ENCODE results near the gene INSIG1. TPM values are rescaled to one million over a fixed set of nuclear protein-coding genes. Genes with fewer than 3 reads are reported as not detected.

The INSIG1 gene
- total and polyA plus RNA-seq, 2 of the 4 experiments (the other 2 are of a cell fraction): 19.0 to 26.0 TPM

DNA sequence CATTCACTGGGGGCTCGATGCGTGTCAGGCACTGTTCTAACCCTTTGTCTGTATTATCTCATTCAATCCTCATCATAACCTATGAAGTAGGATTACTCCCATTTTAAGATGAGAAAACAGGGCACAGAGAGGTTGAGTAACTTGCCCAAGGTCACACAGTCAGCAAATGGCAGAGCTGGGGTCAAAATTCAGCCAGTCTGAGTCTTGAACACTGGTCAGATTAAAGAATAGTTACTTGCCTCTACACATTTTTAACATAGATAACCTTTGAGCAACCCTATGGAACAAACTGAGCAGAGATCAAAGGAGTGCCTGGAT, 27.2 kb downstream of the INSIG1 start:
- TF ChIP-seq RFX5 (IDR thresholded peaks at IDR 0.05; ENCODE audit: low read depth, low read length): no peak
- TF ChIP-seq RAD21 (IDR thresholded peaks at IDR 0.05; ENCODE audit: low read length): no peak
- no peak for TF ChIP-seq FOS (IDR thresholded peaks at IDR 0.05; ENCODE audit: low read depth, low read length)
- no peak for TF ChIP-seq POLR2A (IDR thresholded peaks at IDR 0.05; ENCODE audit: low read depth, low read length)
- TF ChIP-seq, protein P1, sequence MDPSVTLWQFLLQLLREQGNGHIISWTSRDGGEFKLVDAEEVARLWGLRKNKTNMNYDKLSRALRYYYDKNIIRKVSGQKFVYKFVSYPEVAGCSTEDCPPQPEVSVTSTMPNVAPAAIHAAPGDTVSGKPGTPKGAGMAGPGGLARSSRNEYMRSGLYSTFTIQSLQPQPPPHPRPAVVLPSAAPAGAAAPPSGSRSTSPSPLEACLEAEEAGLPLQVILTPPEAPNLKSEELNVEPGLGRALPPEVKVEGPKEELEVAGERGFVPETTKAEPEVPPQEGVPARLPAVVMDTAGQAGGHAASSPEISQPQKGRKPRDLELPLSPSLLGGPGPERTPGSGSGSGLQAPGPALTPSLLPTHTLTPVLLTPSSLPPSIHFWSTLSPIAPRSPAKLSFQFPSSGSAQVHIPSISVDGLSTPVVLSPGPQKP (IDR thresholded peaks at IDR 0.05; ENCODE audit: borderline replicate concordance, low read depth, low read length): no peak
- TF ChIP-seq, protein P2, sequence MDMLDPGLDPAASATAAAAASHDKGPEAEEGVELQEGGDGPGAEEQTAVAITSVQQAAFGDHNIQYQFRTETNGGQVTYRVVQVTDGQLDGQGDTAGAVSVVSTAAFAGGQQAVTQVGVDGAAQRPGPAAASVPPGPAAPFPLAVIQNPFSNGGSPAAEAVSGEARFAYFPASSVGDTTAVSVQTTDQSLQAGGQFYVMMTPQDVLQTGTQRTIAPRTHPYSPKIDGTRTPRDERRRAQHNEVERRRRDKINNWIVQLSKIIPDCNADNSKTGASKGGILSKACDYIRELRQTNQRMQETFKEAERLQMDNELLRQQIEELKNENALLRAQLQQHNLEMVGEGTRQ (IDR thresholded peaks at IDR 0.05; ENCODE audit: low read depth, low read length): no peak
- TF ChIP-seq MAFK (IDR thresholded peaks at IDR 0.05; ENCODE audit: low read depth, low read length): no peak
- TF ChIP-seq CHD1 (IDR thresholded peaks at IDR 0.05; ENCODE audit: low read depth, low read length): no peak
- TF ChIP-seq MAZ (IDR thresholded peaks at IDR 0.05; ENCODE audit: borderline replicate concordance, low read depth, low read length): no peak
- TF ChIP-seq BHLHE40 (IDR thresholded peaks at IDR 0.05; ENCODE audit: low read depth, low read length): no peak
- TF ChIP-seq CEBPB (IDR thresholded peaks at IDR 0.05; ENCODE audit: low read depth, low read length): no peak
- no peak for TF ChIP-seq RCOR1 (IDR thresholded peaks at IDR 0.05; ENCODE audit: insufficient replicate concordance, low read length)
- TF ChIP-seq, protein P3, sequence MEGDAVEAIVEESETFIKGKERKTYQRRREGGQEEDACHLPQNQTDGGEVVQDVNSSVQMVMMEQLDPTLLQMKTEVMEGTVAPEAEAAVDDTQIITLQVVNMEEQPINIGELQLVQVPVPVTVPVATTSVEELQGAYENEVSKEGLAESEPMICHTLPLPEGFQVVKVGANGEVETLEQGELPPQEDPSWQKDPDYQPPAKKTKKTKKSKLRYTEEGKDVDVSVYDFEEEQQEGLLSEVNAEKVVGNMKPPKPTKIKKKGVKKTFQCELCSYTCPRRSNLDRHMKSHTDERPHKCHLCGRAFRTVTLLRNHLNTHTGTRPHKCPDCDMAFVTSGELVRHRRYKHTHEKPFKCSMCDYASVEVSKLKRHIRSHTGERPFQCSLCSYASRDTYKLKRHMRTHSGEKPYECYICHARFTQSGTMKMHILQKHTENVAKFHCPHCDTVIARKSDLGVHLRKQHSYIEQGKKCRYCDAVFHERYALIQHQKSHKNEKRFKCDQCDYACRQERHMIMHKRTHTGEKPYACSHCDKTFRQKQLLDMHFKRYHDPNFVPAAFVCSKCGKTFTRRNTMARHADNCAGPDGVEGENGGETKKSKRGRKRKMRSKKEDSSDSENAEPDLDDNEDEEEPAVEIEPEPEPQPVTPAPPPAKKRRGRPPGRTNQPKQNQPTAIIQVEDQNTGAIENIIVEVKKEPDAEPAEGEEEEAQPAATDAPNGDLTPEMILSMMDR (conservative IDR thresholded peaks at IDR 0.05; ENCODE audit: low read depth, low read length): no peak
- no peak for TF ChIP-seq MXI1 (IDR thresholded peaks at IDR 0.05; ENCODE audit: borderline replicate concordance, low read depth, low read length)
- no peak for TF ChIP-seq SMC3 (IDR thresholded peaks at IDR 0.05; ENCODE audit: low read depth, low read length)
- no peak for TF ChIP-seq NFE2L2 (IDR thresholded peaks at IDR 0.05; ENCODE audit: low read depth, low read length)
- DNase-seq (no peak), ATAC-seq (ENCODE audit: low read depth) (no peak)
- Histone ChIP-seq H2BK120ac (ENCODE audit: low read depth, low read length) (no peak overlapping the region), H3K9ac (ENCODE audit: low read depth, low read length) (no peak overlapping the region), H3K9me1 (ENCODE audit: insufficient read depth, low read length) (no peaks in the 10 kb centered on the region), H3K4me1 (ENCODE audit: control insufficient read depth, insufficient read depth, low read length) (no peaks in the 10 kb centered on the region), H4K8ac (ENCODE audit: low read depth in 2 of 2, low read length in 2 of 2) (no peak overlapping the region), H4K5ac (ENCODE audit: low read depth, low read length) (no peak overlapping the region), H3K36me3 (ENCODE audit: control insufficient read depth, insufficient read depth, low read length) (no peaks in the 10 kb centered on the region), H3K9me3 (ENCODE audit: control insufficient read depth, insufficient read depth, low read length) (no peaks in the 10 kb centered on the region), H4K20me1 (ENCODE audit: insufficient read depth, low read length) (no peaks in the 10 kb centered on the region), H3K23ac (ENCODE audit: low read depth, low read length) (no peak overlapping the region), H2AFZ (replicated peaks; ENCODE audit: low read length, poor library complexity) (no peak overlapping the region), H2AK9ac (replicated peaks; ENCODE audit: low read depth, low read length, poor library complexity) (no peak overlapping the region), H2AK5ac (ENCODE audit: low read depth, low read length) (no peak overlapping the region), H4K91ac (ENCODE audit: insufficient read depth, low read depth, low read length) (no peak overlapping the region), H3K18ac (ENCODE audit: low read depth, low read length) (no peak overlapping the region), H3K79me1 (ENCODE audit: low read depth in 1 of 2, low read length in 2 of 2) (no peaks in the 10 kb centered on the region), H2BK20ac (ENCODE audit: low read depth, low read length) (no peak overlapping the region), H3K27ac (ENCODE audit: insufficient read depth, low read length) (no peak overlapping the region), H3K4me3 (ENCODE audit: insufficient read depth, low read depth, low read length) (no peak overlapping the region), H3K14ac (replicated peaks; ENCODE audit: low read depth, low read length) (no peak overlapping the region), H3K4me2 (ENCODE audit: low read depth, low read length) (no peak overlapping the region), H2BK5ac (ENCODE audit: low read depth, low read length, poor library complexity, severe bottlenecking) (no peak overlapping the region), H3K4ac (ENCODE audit: low read depth, low read length) (no peak overlapping the region), H3K27me3 (ENCODE audit: control insufficient read depth, insufficient read depth, low read length) (no peaks in the 10 kb centered on the region; the same call in 1 of the 2 replicates), H2BK15ac (ENCODE audit: low read depth, low read length) (no peak overlapping the region), H3K56ac (ENCODE audit: extremely low read depth, insufficient read depth, low read length) (no peak overlapping the region)
- in situ Hi-C loops (cut with MboI; ENCODE audit: low sequenced_read_pairs) (no loop called here), intact Hi-C loops (cut with micrococcal nuclease) (no loop called here), dilution Hi-C loops (cut with HindIII; ENCODE audit: low sequenced_read_pairs, unreplicated experiment) (no loop called here)
- WGBS, 2 experiments (ENCODE audit: extremely low coverage in 2 of 2, insufficient read length in 1 of 2): no CpG with 5 or more reads among the region's 2 CpGs
- POLR2A ChIA-PET (ENCODE audit: unreplicated experiment): no interaction called here
- CTCF ChIA-PET: no interaction called here
- no TSS peak for BruUV-seq (replicated peaks)

All from IMR-90 (cell line).